Left colon (tissue), 2 donors: ENCODE measurements around the gene SPCS1. TPM values are rescaled to one million over a fixed set of nuclear protein-coding genes. Genes with fewer than 3 reads are reported as not detected.
A peak's percentile ranks its signal among the peaks of the same experiment; 100 is the strongest.
"Not testable (repeated sequence)": the region's sequence is repeated elsewhere in the genome, so short reads cannot be mapped to it uniquely, and the experiment has no call there.

Experiments used
- ATAC-seq: fragments of 200-7000 bp; cut with Tn5 transposase; one replicate; pipeline ENCODE4 v1.9.1; 2020; ENCODE audit warnings: mild to moderate bottlenecking, moderate library complexity
- DNase-seq, 2 donors: peaks; one replicate each; pipeline ENCODE4 v3.0.0-alpha.2; 2020
- intact Hi-C, 2 donors: fragments of 100-400 bp; cut with DNase I in 1 of 2; cut with micrococcal nuclease in 1 of 2; formaldehyde crosslinking; loops; one replicate each; pipeline versions ENCODE4 v1.11.2 to v1.14.0; 2022; cut with DNase I, micrococcal nuclease
- long read RNA-seq: library from polyadenylated mRNA; unstranded; transcript quantifications from one replicate; pipeline ENCODE4 v2.0.0, GENCODE V29; 2021
- total RNA-seq, 2 donors: library from RNA; stranded (reverse); fragmentation: NEBNext Ultra II Directional; extraction: Animal tissue kit (Norgen Biotek cat#: 25700); gene quantifications; one replicate each; pipeline ENCODE4 v1.2.1, GENCODE V29; 2021
- donor health status: DM: no; HTN: no; CAD: no.
- donor health status: DM: yes; HTN: yes; CAD: no.

The SPCS1 gene
- 100 to 1,000 TPM in 1 of 2 donors, 10 to 100 TPM in 1; 95.4 to 101 TPM for total RNA-seq
- long read RNA-seq, full-length matches to known transcripts, result 87 of 98 reads
- long read RNA-seq, partial matches to known transcripts, result 4 of 98 reads
- long read RNA-seq, other reads (novel, unspliced or antisense), result 7 of 98 reads

GRCh38 chr3:52705688-52706686, at the start of gene SPCS1, which contains the start of gene GLT8D1:
Gene SPCS1 (plus strand): TSS chr3:52706106. CDS start chr3:52706247, 141 bp downstream.
Gene GLT8D1 (minus strand): TSS chr3:52705791. CDS start chr3:52700460, 5,331 bp downstream.
- intact Hi-C loops, result no loop called here
- DNase-seq, result peak; percentile 78 to 89
- ATAC-seq, result peak; percentile 90

DNA sequence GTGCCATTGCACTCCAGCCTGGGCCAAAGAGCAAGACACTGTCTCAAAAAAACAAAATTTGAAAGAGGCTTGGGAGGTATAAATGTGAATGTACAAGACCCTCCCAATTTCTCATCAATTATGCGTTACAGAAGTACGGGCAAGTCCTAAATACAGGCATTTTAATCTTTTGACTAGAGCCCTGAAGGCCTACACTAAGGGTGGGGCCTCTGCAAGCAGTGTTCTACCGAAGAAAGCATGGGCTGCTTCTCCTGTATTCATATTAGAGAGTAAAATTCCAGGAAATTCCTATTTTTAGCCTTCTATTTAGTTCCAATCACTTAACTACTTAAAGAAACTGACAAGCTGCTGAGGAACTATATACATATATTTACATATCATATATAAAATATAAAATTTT, 45.9 kb upstream of the SPCS1 start:
- intact Hi-C loops, result no loop called here
- ATAC-seq, result no peak
- no peak for DNase-seq

- ATAC-seq, result no peak
- DNase-seq, result no peak
- intact Hi-C loops, result no loop called here
Measured at GRCh38 chr3:52663098-52663497, 42.8 kb upstream of the SPCS1 start.

DNA sequence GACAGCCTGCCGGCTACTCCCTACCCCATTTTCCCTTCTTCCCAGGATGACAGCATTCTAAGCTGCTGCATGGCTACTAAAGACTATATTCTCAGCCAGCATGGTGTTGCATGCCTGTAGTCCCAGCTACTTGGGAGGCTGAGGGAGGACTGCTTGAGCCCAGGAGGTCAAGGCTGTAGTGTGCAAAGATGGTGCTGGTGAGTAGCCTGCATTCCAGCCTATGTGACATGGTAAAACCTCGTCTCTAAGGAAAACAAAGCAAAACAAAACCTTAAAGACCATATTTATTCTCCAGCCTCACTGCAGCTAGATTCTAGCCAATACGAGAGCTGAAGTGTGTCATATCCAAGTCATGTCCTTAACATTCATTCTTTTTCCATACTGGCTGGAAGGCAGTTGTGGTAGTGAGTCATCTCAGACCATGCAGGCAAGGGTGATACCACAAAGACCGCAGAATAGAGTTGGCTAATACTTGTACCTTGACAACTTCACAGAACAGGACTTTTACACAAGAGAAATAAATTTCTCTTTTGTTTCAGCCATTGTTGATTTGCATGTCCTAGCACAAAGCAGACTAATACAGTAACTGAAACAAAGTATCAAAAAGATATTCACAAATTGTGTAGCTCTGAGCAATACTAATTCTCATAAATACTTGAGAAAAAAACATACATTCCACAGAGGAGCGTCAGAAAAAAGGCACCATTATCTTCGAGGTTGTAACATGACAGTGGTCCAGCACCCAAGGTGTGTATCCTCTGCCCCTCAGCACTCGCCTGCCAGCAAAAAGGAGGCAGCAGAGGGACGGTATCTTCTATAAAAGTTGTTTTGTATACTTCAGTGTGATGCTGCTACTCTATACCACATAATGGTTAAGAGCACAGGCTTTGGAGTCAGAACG, 35.0 kb upstream of the SPCS1 start:
- DNase-seq (no peak), ATAC-seq (no peak)
- intact Hi-C loops, result no loop called here

- intact Hi-C loops, result no loop called here
- ATAC-seq (no peak), DNase-seq (no peak)
Measured at GRCh38 chr3:52671676-52672075, 34.2 kb upstream of the SPCS1 start.

DNA sequence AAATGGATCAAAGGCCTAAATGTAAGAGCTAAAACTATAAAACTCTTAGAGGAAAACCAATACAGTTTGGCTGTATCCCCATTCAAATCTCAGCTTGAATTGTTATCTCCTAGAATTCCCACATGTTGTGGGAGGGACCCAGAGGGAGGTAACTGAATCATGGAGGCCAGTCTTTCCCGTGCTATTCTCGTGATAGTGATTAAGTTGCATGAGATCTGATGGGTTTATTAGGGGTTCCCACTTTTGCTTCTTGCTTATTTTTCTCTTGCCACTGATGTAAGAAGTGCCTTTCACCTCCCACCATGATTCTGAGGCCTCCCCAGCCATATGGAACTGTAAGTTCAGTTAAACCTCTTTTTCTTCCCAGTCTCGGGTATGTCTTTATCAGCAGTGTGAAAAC, 29.7 kb upstream of the SPCS1 start:
- intact Hi-C loops, DNase-seq, ATAC-seq: not testable (repeated sequence)

DNA sequence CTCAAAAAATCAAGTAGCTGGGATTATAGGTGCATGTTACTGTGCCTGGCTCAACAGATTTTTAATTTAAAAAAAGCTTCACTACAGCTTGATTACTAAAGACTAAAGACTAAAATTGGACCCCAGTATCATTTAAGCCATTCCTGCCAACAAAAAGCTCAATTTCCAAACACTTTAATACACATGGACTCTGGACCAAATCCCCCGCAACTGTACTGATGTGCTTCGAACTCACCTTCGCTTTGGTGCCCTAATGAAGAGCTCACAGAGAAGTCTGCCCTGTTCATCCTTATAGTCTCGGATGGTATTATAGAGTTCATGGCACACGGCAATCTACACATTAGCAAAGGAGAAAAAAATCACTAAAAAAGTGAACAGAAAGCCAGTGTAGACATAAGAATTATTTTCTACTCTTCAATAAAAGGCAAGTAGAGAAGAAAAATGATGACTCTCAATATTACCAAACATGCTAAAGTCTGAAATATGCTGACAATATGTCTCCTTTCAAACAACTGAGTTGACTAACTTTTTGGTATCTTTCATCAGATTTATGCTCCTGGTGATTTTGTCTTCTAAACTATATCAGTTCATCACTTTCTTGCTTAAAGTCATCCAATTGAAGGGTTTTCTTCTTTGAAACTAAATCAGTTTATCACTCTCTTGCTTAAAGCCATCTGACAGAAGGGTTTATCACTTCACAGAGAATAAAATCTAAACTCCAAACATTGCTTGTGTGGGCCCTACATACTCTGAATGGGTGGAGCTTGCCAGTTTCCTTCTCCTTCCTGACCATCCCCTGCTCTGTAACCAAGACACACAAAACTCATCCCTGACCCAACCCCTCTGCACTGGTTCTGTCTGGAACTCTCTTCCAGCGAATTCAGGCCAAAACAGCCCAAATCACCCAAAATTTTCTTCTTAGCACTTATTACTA, 27.4 kb upstream of the SPCS1 start:
- intact Hi-C loops, result no loop called here
- no peak for DNase-seq
- no peak for ATAC-seq

DNA sequence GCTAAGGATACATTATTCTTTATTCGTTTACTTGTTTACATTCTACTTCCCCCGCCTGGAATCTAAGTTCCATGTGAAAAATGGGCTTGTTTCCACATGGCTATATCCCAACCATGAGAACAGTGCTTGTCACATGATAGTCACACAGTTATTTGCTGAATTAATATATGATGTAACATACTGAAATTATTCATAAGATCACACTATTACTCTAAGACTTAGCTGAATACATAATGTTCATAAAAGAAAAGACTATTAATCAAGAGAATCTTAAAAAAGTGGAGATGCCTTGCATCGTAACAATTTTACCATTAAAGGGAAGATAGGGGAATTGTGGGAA, 26.7 kb upstream of the SPCS1 start:
- ATAC-seq, result no peak
- intact Hi-C loops, result no loop called here
- no peak for DNase-seq

- intact Hi-C loops, result no loop called here
- DNase-seq (no peak), ATAC-seq (peak; percentile 35)
Measured at GRCh38 chr3:52679811-52680210, 26.1 kb upstream of the SPCS1 start.

- ATAC-seq (no peak), DNase-seq (no peak)
- intact Hi-C loops, result no loop called here
Measured at GRCh38 chr3:52681596-52681995, 24.3 kb upstream of the SPCS1 start.

DNA sequence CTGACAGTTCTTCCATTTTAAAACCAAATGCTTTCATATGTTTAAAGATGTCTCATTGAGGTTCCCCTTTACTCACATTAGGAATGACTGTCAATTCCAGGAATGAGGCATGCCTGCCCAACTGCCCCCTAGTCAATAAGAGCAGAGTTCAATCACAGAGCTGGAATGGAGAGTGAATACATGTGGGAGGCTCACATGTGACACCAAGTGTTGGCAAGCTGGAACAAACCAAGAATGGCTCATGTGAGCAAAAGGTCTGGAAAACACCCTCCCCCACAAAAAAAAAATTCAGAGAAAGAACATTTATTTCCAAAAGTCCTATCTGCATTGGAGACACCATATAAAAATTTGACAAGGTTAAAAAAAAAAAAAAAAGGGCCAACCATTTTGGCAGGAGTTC, 23.9 kb upstream of the SPCS1 start:
- DNase-seq (no peak), ATAC-seq (no peak)
- intact Hi-C loops, result no loop called here

GRCh38 chr3:52683611-52684010, 22.3 kb upstream of the SPCS1 start:
- no peak for DNase-seq
- intact Hi-C loops, result no loop called here
- ATAC-seq, result no peak

- ATAC-seq (no peak), DNase-seq (no peak)
- intact Hi-C loops, result no loop called here
Measured at GRCh38 chr3:52684184-52684583, 21.7 kb upstream of the SPCS1 start.

DNA sequence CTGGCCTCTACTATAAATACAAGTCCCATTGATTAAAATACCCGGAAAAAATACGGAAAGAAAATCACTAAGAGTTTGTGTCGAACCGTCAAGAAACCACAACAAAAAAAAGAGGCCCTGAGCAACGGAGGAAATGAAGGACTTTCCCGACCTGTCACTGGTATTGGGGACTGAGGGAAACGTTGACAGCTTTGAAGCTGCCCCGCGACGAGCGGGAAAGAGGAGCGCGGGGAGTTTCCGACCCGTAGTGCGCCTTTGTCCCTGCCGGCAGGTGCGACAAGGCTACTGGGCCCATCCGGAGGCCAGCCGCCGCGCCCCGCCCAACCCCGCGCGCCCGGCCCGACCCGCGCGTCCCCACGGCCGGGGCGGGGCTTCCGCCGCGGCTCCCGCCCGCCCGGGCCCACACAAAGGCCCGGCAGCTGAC, 20.6 kb upstream of the SPCS1 start:
- peak; percentile 82 to 87 for DNase-seq
- peak; percentile 86 for ATAC-seq
- intact Hi-C loops, result no loop called here

- intact Hi-C loops, result no loop called here
- ATAC-seq (peak; percentile 88), DNase-seq (peak; percentile 94)
Measured at GRCh38 chr3:52685709-52686691, 19.9 kb upstream of the SPCS1 start, which contains the start of the genes GNL3 and PBRM1. Gene GNL3 (plus strand): TSS chr3:52686032. CDS start chr3:52686093, 61 bp downstream. Gene PBRM1 (minus strand): TSS chr3:52685913.

DNA sequence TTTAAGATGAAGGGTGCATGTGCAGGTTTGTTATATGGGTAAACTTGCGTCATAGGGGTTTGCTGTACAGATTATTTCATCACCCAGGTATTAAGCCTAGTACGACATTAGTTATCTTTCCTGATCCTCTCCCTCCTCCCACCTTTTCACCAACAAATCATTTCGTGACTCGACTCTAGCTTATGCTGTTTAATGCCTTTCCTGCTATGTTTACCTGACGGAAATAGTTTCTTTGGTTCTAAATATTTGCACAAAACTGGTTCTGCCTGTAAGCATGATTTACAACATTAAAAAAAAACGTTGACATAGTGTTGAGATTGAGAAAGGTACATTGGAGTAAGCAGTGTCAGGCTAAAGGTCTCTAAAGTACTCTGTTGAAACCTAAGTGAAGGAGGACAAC, 17.6 kb upstream of the SPCS1 start:
- intact Hi-C loops, result no loop called here
- DNase-seq (no peak), ATAC-seq (no peak)

- DNase-seq (no peak), ATAC-seq (no peak)
- intact Hi-C loops, result no loop called here
Measured at GRCh38 chr3:52689151-52689550, 16.8 kb upstream of the SPCS1 start.
